Activated CD4-positive, alpha-beta T cell treated with anti-CD3 and anti-CD28 coated beads, Interleukin-2, amount 10 ng/mL, durations not matched to agents 7 days and 5 days (primary cell): ENCODE results near the gene GPR39. TPM values are rescaled to one million over a fixed set of nuclear protein-coding genes. Genes with fewer than 3 reads are reported as not detected.

Experiments used
- CTCF ChIA-PET: fragments of 350-600 bp; sonication (Branson Sonifier 250); formaldehyde crosslinking; loops from one replicate; lab custom pipeline; 2021; ENCODE audit warnings: antibody characterized with exemption; lab: Charles Lee
- POLR2A ChIA-PET: fragments of 350-600 bp; sonication (Branson Sonifier 250); formaldehyde crosslinking; loops from one replicate; lab custom pipeline; 2021; ENCODE audit warnings: antibody characterized with exemption; lab: Charles Lee
- DNase-seq: peaks from one replicate; pipeline ENCODE4 v3.0.0-alpha.2; 2020
- H3K27ac Mint-ChIP-seq: one replicate; pipeline ENCODE4 v1.8.0; 2021; ENCODE audit warnings: mild to moderate bottlenecking, moderate library complexity, mixed read lengths
- H3K27me3 Mint-ChIP-seq: one replicate; pipeline ENCODE4 v1.8.0; 2021; ENCODE audit warnings: mixed read lengths
- H3K36me3 Mint-ChIP-seq: one replicate; pipeline ENCODE4 v1.8.0; 2021; ENCODE audit warnings: low read depth, mixed read lengths
- H3K4me1 Mint-ChIP-seq: one replicate; pipeline ENCODE4 v1.8.0; 2021; ENCODE audit warnings: mixed read lengths
- H3K4me3 Mint-ChIP-seq: one replicate; pipeline ENCODE4 v1.8.0; 2021; ENCODE audit warnings: mild to moderate bottlenecking, moderate library complexity, mixed read lengths
- H3K9me3 Mint-ChIP-seq: one replicate; pipeline ENCODE4 v1.8.0; 2021; ENCODE audit warnings: mixed read lengths
- total RNA-seq, 2 experiments: library from RNA; stranded (reverse); gene quantifications; one replicate each; pipeline ENCODE4 v1.2.3, GENCODE V29; 2021

Gene GPR39
- total RNA-seq, 2 experiments from 2014 or later: not detected

DNA sequence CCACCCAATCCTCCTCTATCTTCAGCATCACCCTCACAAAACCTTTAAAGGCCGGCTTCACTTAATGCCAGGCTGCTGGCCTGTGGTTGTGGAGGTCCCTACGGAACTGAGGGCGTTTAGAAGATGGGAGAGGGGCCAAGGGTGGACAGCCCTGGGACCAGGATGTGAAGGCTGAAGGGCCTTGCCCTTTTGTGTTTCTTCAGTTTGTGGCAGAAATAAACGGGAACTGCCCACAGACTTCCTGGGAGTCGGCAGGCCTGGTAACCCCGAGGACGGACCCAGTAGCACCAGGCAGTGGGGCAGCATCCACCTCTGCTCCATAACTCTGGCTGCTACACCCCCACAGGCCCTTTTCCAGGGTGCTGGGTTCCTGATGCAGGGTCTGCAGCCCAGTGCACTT, 202.1 kb downstream of the GPR39 start:
- ChIA-PET POLR2A (no interaction called here), CTCF (no interaction called here)
- H3K4me1 Mint-ChIP-seq: no peaks in the 10 kb centered on the region
- H3K27ac Mint-ChIP-seq: no peak overlapping the region
- H3K4me3 Mint-ChIP-seq: no peak overlapping the region
- H3K9me3 Mint-ChIP-seq: no peaks in the 10 kb centered on the region
- no peaks in the 10 kb centered on the region for H3K27me3 Mint-ChIP-seq
- no peaks in the 10 kb centered on the region for H3K36me3 Mint-ChIP-seq
- no peak for DNase-seq

DNA sequence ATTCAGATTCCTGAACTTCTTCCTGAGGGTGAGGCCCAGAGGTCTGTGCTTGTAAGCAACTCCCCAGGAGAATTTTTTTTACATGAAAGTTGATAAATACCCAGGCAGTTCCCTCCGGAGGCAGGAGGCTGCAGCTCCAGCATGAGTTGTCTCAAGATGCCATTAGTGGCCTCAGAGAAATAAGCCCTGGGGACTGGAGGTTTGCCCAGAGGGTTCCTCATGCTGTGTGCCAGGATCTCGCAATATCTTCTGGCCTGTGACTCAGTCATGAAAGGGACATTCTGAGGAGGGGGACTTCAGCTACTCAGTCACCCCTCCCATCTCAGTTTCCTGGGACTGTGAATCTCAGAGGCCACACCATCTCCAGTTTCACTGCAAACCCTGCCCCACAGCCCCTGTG, 203.5 kb downstream of the GPR39 start:
- no peaks in the 10 kb centered on the region for H3K27me3 Mint-ChIP-seq
- CTCF ChIA-PET: no interaction called here

DNA sequence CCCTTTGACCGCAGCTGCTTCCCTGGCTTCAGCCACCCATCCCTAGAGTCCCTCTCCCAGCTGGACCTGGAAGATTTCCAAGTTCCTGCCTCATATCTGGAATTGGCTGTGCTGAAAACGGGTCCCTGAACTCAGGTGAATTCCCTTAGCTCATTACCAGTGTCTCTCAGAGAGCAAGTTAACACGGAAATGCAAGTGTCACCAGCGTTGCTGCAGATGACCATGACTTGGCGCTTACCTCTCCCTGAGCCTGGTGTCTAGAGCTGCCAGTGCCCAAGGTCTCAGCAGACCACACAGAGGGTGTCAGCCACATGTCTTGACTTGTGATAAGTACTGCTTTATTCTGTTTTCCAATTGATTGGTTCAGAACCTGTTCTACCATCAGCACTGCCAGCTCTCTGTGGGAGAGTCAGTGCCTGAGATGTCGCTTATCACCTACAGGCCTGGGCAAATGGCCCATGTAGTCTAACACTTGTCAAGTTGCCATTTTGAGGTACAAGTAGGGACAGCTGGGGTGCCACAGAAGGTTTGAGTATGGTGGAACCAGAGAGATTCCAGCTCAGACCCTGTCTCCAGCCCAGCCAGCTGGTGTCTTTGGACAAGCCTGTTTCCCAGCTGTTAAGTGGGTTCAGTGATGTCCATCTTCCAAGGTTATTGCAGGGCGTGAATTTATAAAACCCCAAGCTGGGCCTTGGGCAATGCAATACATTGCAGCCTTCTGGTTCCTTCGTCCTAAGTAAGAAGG, 204.7 kb downstream of the GPR39 start:
- Mint-ChIP-seq H3K27me3 (no peaks in the 10 kb centered on the region), H3K27ac (no peak overlapping the region), H3K4me3 (no peak overlapping the region), H3K36me3 (no peaks in the 10 kb centered on the region), H3K9me3 (no peaks in the 10 kb centered on the region), H3K4me1 (no peaks in the 10 kb centered on the region)
- ChIA-PET CTCF (no interaction called here), POLR2A (no interaction called here)
- no peak for DNase-seq

More for the DNA sequence above, 203.5 kb downstream of the GPR39 start:
- no peak overlapping the region for H3K27ac Mint-ChIP-seq
- no peak overlapping the region for H3K4me3 Mint-ChIP-seq
- POLR2A ChIA-PET: no interaction called here
- no peaks in the 10 kb centered on the region for H3K36me3 Mint-ChIP-seq
- no peaks in the 10 kb centered on the region for H3K4me1 Mint-ChIP-seq
- no peak for DNase-seq
- H3K9me3 Mint-ChIP-seq: no peaks in the 10 kb centered on the region

DNA sequence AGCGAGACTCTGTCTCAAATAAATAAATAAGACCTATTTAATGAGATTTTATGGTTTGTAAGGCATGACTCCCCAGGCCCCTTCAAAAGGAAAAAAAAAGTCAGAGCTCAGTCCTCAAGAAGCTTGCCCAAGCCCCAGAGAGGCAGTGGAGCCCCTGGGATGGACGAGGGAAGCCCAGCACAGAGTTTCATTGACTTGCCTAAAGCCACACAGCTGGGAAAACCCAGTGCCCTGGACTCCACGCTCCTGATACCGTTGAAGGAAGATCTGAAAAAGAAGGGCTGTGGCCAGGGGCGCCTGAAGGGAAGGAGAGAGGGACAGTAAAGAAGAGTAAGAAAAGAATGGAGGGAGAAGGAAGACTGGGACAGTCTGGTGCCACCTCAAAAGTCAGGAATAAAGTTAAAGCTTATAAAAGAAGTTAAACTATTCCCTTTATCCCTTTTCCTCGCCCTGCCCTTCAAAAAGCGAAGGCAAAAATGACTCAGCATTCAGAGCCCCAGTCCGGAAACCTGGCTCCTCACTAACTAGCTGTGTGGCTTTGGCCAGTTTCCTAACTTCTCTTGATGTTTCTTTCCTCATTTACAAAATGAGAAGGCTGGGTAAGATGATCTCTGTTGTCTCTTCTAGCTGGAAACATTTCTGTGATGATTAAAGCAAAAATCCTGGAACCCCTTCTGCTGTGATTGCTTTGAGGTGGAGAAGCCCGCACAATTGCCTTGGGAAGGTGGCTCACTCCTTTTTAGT, 206.7 kb downstream of the GPR39 start:
- ChIA-PET CTCF (interaction anchor here (0.7 kb wide), 1 partner anchor 13 kb away, joined by 4 read pairs; no protein-coding TSS in a partner anchor), POLR2A (no interaction called here)
- no peaks in the 10 kb centered on the region for H3K36me3 Mint-ChIP-seq
- no peaks in the 10 kb centered on the region for H3K9me3 Mint-ChIP-seq
- no peak overlapping the region for H3K27ac Mint-ChIP-seq
- no peaks in the 10 kb centered on the region for H3K4me1 Mint-ChIP-seq
- no peaks in the 10 kb centered on the region for H3K27me3 Mint-ChIP-seq
- DNase-seq: no peak
- no peak overlapping the region for H3K4me3 Mint-ChIP-seq

DNA sequence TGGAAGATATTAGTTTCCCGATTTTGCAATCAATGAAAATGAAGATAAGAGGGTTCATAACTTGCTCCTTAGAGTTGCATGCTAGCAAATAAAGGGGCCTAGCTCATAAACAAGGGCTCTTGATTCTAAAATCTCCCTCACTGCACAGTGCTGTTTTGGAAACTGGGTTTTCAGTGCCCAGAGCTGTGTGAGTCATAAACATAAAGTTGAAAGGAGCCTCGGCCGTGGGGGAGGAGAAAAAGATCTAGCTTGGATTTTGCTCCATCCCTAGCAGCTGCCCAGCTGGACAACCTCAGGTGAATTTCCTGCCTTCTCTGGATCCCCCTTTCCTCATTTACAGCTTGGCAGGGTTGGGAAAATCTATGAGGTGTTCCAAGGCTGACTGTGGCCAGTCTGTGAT, 210.9 kb downstream of the GPR39 start:
- CTCF ChIA-PET: no interaction called here
- Mint-ChIP-seq H3K27me3 (no peaks in the 10 kb centered on the region), H3K27ac (no peak overlapping the region), H3K9me3 (no peaks in the 10 kb centered on the region), H3K4me1 (no peaks in the 10 kb centered on the region), H3K4me3 (no peak overlapping the region), H3K36me3 (no peaks in the 10 kb centered on the region)
- POLR2A ChIA-PET: no interaction called here
- no peak for DNase-seq

DNA sequence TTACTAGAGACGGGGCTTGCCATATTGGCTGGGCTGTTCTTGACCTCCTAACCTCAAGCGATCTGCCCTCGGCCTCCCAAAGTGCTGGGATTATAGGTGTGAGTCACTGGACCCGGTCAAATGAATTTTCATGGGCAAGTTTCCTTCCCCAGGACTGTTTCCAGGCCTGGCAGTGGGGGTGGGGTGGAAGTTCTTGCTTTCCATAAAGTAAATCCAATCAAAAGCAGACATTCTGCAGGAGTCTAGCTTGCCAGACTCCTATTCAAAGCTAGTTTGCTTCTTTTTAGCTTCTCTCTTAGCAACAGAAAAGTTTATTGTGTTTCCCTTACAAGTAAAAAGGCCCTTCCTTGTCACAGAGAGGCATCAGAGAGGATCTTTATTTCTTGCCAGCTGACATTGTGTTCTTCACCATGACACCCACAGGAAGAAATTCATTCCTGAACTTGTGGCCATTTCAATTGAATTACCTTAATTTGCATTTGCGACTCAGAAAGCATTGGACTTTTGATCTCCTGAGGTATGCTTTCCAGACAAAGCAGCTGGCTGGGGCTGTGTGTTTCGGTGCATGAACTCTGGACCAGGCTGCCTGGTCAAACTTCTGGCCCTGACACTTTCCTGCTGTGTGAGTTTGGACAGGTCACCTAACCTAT, 215.5 kb downstream of the GPR39 start:
- Mint-ChIP-seq H3K4me1 (no peaks in the 10 kb centered on the region), H3K27ac (no peak overlapping the region), H3K36me3 (no peaks in the 10 kb centered on the region), H3K4me3 (no peak overlapping the region), H3K27me3 (no peaks in the 10 kb centered on the region), H3K9me3 (no peaks in the 10 kb centered on the region)
- CTCF ChIA-PET: no interaction called here
- POLR2A ChIA-PET: no interaction called here
- no peak for DNase-seq

DNA sequence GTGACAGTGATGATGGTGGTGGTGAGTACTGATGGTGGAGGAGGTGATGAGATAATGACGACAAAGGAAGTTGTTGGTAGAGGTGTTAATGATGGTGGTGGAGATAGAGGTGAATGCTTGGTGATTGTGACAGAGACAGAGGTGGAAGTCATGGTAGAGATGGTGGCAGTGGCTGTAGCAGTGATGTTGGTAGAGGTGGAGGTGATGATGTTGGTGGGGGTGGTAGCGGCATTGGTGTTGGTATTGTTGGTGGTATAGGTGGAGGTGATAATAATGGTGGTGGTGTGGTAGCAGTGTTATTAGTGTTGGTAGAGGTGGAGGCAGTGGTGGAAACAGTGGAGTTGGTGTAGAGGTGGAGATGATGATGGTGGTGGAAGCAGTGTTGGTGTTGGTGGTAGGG, 217.0 kb downstream of the GPR39 start:
- POLR2A ChIA-PET: no interaction called here

DNA sequence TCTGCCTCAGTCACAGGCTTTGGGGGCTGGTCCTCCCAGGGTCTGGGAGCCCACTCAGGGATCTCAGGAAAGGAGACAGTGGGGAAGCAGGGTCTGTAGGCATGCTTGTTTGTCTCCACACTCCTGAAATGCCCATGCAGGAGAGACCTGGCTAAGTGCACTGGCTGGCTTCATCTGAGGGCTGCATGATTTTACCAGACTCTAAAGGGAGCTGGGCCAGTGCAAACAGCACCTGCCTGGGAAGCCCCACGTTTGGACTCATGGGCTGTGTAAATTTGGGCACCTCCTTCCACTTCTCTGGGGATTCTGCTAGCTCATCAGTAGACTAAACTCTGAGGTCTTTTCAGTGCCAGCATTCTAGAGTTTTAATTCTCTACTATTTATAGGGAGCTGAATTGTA, 219.7 kb downstream of the GPR39 start:
- POLR2A ChIA-PET: no interaction called here
- Mint-ChIP-seq H3K27me3 (no peaks in the 10 kb centered on the region), H3K36me3 (no peaks in the 10 kb centered on the region), H3K27ac (no peak overlapping the region), H3K4me3 (no peak overlapping the region), H3K9me3 (no peaks in the 10 kb centered on the region), H3K4me1 (no peaks in the 10 kb centered on the region)
- no peak for DNase-seq
- CTCF ChIA-PET: interaction anchor here (2.2 kb wide), 1 partner anchor 13 kb away, joined by 4 read pairs; no protein-coding TSS in a partner anchor

More for the DNA sequence above, 217.0 kb downstream of the GPR39 start:
- no peak overlapping the region for H3K27ac Mint-ChIP-seq
- CTCF ChIA-PET: no interaction called here
- no peaks in the 10 kb centered on the region for H3K27me3 Mint-ChIP-seq
- H3K9me3 Mint-ChIP-seq: no peaks in the 10 kb centered on the region
- no peaks in the 10 kb centered on the region for H3K4me1 Mint-ChIP-seq
- H3K36me3 Mint-ChIP-seq: no peaks in the 10 kb centered on the region
- no peak for DNase-seq
- no peak overlapping the region for H3K4me3 Mint-ChIP-seq

DNA sequence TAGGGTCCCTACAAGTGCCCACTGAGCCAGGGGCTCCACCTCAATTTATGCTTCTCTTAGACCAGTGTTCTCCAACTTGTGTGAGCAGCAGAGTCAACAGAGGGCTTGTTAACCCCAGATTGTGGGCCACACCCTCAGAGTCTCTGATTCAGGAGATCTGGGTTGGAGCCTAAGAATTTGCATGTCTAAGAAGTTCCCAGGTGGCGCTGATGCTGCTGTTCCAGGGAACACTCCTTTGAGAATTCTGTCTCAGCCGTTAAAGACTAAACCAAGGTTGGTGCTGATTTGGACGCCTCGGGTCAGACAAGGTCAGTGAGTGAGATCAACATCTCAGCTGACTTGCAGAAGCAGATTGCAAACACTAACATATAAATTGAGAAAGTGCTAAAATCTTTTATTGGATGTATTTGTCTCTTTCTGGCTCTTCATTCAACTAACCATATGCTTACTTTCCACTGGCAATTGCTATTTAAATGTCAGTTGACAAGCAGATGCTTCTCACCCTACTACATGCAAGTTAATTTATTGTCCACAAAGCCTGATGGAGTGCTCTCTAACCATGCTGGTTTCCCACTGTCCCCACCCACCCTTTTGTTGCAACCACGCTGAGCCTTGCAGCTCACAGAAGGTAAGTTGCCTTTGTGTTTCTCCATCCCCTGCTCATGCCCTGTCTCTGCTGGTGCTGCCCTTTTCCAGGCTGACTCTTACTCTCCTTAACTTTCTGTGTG, 221.9 kb downstream of the GPR39 start:
- POLR2A ChIA-PET: no interaction called here
- CTCF ChIA-PET: no interaction called here
- no peaks in the 10 kb centered on the region for H3K27me3 Mint-ChIP-seq
- H3K4me3 Mint-ChIP-seq: no peak overlapping the region
- no peak overlapping the region for H3K27ac Mint-ChIP-seq
- H3K4me1 Mint-ChIP-seq: no peaks in the 10 kb centered on the region
- no peak for DNase-seq
- H3K9me3 Mint-ChIP-seq: no peaks in the 10 kb centered on the region
- no peaks in the 10 kb centered on the region for H3K36me3 Mint-ChIP-seq

DNA sequence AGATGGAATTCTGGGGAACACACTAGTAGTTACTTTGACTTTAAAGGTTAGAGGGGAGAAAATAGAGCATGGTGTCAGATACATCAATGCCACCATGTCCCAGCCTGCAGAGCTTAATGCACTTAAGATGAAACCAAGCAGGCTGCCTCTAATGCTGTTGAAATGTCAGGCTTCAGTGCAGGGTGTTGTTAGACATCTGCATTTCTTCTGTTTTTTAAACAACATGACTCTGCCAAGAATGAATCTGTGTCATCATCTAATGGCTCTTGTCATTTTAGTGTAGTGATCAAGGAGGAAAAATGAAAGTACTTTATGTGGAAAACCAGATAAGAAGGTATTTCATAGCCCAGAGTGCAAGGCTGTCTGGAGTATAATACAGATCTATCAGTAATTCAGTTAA, 223.5 kb downstream of the GPR39 start:
- no peak for DNase-seq
- Mint-ChIP-seq H3K27me3 (no peaks in the 10 kb centered on the region), H3K4me3 (no peak overlapping the region), H3K36me3 (no peaks in the 10 kb centered on the region), H3K4me1 (no peaks in the 10 kb centered on the region), H3K27ac (no peak overlapping the region), H3K9me3 (no peaks in the 10 kb centered on the region)
- POLR2A ChIA-PET: no interaction called here
- CTCF ChIA-PET: no interaction called here

DNA sequence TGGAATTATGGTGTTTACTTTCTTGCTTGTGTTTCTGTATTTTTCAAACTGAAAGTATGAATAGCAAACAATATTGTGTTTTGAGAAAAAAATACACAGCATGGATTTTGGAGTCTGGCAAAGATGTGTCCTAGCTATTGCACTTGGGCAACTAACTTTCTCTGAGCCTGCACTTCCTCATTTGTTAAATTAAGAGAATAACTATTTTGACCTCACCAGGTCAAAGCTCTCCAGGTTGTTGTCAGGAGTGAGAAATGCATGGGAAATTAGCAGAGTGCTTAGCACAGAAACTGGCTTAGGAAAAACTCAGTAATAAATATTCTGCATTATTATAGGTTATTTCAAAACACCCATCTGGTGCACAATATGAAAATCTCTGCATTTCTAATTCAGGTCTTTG, 225.2 kb downstream of the GPR39 start:
- Mint-ChIP-seq H3K27me3 (no peaks in the 10 kb centered on the region), H3K4me3 (no peak overlapping the region), H3K9me3 (no peaks in the 10 kb centered on the region), H3K4me1 (no peaks in the 10 kb centered on the region), H3K36me3 (no peaks in the 10 kb centered on the region), H3K27ac (no peak overlapping the region)
- ChIA-PET POLR2A (no interaction called here), CTCF (no interaction called here)
- no peak for DNase-seq

DNA sequence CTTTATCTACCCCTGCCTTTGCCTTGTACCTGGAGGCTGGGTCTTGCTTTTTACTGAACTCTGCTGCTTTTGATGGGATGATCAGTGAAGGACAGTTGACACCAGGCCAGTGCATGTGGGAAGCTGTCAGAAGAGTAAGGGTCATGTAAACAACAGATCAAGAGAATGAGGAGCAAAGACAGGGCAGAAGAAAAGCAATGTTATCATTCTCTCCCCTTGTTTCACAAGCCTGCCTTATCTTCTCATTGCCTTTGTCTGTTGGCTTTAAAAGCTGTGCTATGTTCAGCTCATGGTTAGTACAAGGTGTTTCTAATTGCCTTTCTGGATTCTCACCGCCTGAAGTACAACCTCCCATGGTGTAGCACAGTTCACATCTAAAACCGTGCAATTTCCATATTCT, 225.8 kb downstream of the GPR39 start:
- Mint-ChIP-seq H3K4me1 (no peaks in the 10 kb centered on the region), H3K4me3 (no peak overlapping the region), H3K9me3 (no peaks in the 10 kb centered on the region), H3K36me3 (no peaks in the 10 kb centered on the region), H3K27ac (no peak overlapping the region), H3K27me3 (no peaks in the 10 kb centered on the region)
- ChIA-PET POLR2A (no interaction called here), CTCF (no interaction called here)
- DNase-seq: no peak

DNA sequence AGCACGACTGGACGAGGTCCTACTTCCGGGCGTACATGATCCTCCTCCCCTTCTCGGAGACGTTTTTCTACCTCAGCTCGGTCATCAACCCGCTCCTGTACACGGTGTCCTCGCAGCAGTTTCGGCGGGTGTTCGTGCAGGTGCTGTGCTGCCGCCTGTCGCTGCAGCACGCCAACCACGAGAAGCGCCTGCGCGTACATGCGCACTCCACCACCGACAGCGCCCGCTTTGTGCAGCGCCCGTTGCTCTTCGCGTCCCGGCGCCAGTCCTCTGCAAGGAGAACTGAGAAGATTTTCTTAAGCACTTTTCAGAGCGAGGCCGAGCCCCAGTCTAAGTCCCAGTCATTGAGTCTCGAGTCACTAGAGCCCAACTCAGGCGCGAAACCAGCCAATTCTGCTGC, 228.6 kb downstream of the GPR39 start:
- H3K9me3 Mint-ChIP-seq: no peaks in the 10 kb centered on the region
- POLR2A ChIA-PET: no interaction called here
- H3K36me3 Mint-ChIP-seq: no peaks in the 10 kb centered on the region
- H3K4me1 Mint-ChIP-seq: no peaks in the 10 kb centered on the region
- CTCF ChIA-PET: no interaction called here
- no peaks in the 10 kb centered on the region for H3K27me3 Mint-ChIP-seq
- no peak overlapping the region for H3K27ac Mint-ChIP-seq
- no peak overlapping the region for H3K4me3 Mint-ChIP-seq
- no peak for DNase-seq
